Esophagus squamous epithelium (tissue), 5 donors: ENCODE measurements around the gene CHAF1A. TPM values are rescaled to one million over a fixed set of nuclear protein-coding genes. Genes with fewer than 3 reads are reported as not detected.

Source experiments
- DNase-seq: peaks from one replicate; lab custom pipeline; 2025; lab: John Stamatoyannopoulos, UW
- H3K27ac ChIP-seq, 4 donors: fragments of 200-600 bp; sonication (generic); one replicate each; pipeline ENCODE4 v1.5.1; 2016 to 2019; ENCODE audit warnings: mild to moderate bottlenecking in 1 of 4
- H3K27me3 ChIP-seq, 4 donors: fragments of 200-600 bp; sonication (generic); 1 replicate in 3 of 4; 2 replicates in 1 of 4; pipeline versions ENCODE4 v1.5.1 to v1.6.0; 2017 to 2021; ENCODE audit warnings: antibody characterized with exemption in 1 of 4
- H3K36me3 ChIP-seq, 3 donors: fragments of 200-600 bp; sonication (generic); one replicate each; pipeline ENCODE4 v1.5.1; 2016 to 2019
- H3K4me1 ChIP-seq, 3 donors: fragments of 200-600 bp; sonication (generic); one replicate each; pipeline ENCODE4 v1.5.1; 2017 to 2019
- H3K4me3 ChIP-seq, 4 donors: fragments of 200-600 bp; sonication (generic); 1 replicate in 3 of 4; 2 replicates in 1 of 4; pipeline ENCODE4 v1.5.1; 2016 to 2019; ENCODE audit warnings: mild to moderate bottlenecking in 2 of 4, moderate library complexity in 1 of 4
- H3K9me3 ChIP-seq, 3 donors: fragments of 200-600 bp; sonication (generic); one replicate each; pipeline ENCODE4 v1.5.1; 2016 to 2019
- CTCF ChIP-seq, 6 experiments: fragments of 450-650 bp in 4 of 6; fragments of 200-600 bp in 2 of 6; sonication (generic) in 2 of 6; IDR thresholded peaks; one replicate each; pipeline ENCODE4 v1.5.1; 2016 to 2019; ENCODE audit warnings: antibody characterized with exemption in 6 of 6, mild to moderate bottlenecking in 4 of 6, moderate library complexity in 4 of 6
- POLR2A ChIP-seq, 4 donors: fragments of 450-650 bp; IDR thresholded peaks; one replicate each; pipeline ENCODE4 v1.6.1; 2017; ENCODE audit warnings: antibody characterized with exemption in 4 of 4, mild to moderate bottlenecking in 4 of 4, moderate library complexity in 3 of 4
- WGBS, 2 donors: methylation state at CpG; one replicate each; pipeline ENCODE4 v1.1.5; 2018; 5-methylcytosine and 5-hydroxymethylcytosine counted together
- intact Hi-C: fragments of 100-400 bp; cut with DNase I; formaldehyde crosslinking; loops from one replicate; pipeline ENCODE4 v1.15.0; 2022
- total RNA-seq, 4 donors: library from RNA; depleted of rRNA; stranded (reverse); fragments of >200 nt; gene quantifications; one replicate each; pipeline ENCODE4 v1.1.0, GENCODE V29; 2016
- donor health status: DM: yes; HTN: yes; CAD: no.

CHAF1A gene
- total RNA-seq, 4 donors from 2014 or later = 7.6 to 20.9 (median 11.9) TPM

DNA sequence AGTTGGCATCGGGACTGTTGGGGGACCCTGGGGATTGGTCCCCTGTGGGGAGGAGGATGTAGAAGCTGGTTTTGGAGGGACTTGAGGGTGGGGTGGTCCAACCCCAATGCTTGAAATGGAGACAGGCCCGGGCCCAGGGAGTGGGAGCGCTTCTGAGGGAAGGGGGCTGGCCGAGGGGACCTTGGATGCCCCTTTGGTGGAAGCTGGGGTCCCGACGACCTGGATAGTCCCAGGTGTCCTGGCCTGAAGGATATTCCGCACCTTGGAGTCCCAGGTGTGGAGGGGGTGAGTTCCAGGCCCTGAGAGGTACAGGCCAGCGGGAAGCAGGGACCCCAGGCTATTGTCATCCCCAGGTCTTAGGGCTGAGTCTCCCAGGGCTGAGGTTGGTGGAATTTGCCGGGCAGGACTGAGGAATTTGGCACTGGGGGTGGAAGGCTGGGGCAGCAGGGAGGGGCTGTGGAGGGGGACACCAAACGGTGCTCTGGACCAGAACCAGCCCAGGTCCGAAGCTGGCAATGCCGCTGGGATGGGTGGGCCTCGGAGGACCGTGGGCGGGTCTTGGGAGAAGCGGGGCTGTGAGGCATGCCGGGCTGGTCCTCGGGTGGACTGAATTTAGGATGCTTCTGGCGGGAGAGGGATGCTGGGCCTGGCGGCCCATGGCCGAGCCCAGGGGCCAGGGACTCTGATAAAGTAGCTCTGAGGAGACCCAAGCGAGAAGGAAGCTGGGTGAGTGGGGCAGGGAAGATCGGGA lies 71.5 kb downstream of the CHAF1A start:
- TF ChIP-seq POLR2A (IDR thresholded peaks at IDR 0.05) (no peak), CTCF (IDR thresholded peaks at IDR 0.05) (no peak)
- peaks cover 23 to 37% (median 25%) of the 10 kb centered on the region in 3 donors for H3K4me1 ChIP-seq
- H3K9me3 ChIP-seq = no peaks in the 10 kb centered on the region
- intact Hi-C loops = no loop called here
- 22 to 41% methylated on average over 15 to 16 of the region's 23 CpGs for WGBS, 2 donors
- DNase-seq = no peak
- peak overlapping the region in 1 of 4 donors; percentile 17 for H3K27ac ChIP-seq
- peaks cover 14 to 40% (median 15%) of the 10 kb centered on the region in 3 donors for H3K36me3 ChIP-seq
- H3K4me3 ChIP-seq = peak overlapping the region in 3 of 4 donors; percentile 1 to 93 (median 88)
- no peaks in the 10 kb centered on the region for H3K27me3 ChIP-seq

GRCh38 chr19:4474514-4475022 lies 72.1 kb downstream of the CHAF1A start:
- Histone ChIP-seq H3K4me3 (peak overlapping the region in 3 of 4 donors; percentile 1 to 93 (median 88)), H3K4me1 (peaks cover 23 to 37% (median 25%) of the 10 kb centered on the region in 3 donors), H3K36me3 (peaks cover 14 to 46% (median 15%) of the 10 kb centered on the region in 3 donors), H3K27ac (peak overlapping the region in 1 of 4 donors; percentile 17), H3K27me3 (no peaks in the 10 kb centered on the region), H3K9me3 (no peaks in the 10 kb centered on the region)
- intact Hi-C loops = no loop called here
- 28 to 36% methylated on average over 5 to 6 of the region's 13 CpGs for WGBS, 2 donors
- TF ChIP-seq POLR2A (IDR thresholded peaks at IDR 0.05) (no peak), CTCF (IDR thresholded peaks at IDR 0.05) (no peak)
- no peak for DNase-seq

- intact Hi-C loops = no loop called here
Observed at GRCh38 chr19:4477034-4477801, 74.8 kb downstream of the CHAF1A start.

GRCh38 chr19:4482721-4483364 lies 80.4 kb downstream of the CHAF1A start:
- TF ChIP-seq CTCF (IDR thresholded peaks at IDR 0.05) = no peak
- TF ChIP-seq POLR2A (IDR thresholded peaks at IDR 0.05) = no peak
- 90 to 92% methylated on average over 25 to 28 of the region's 35 CpGs for WGBS, 2 donors
- no peak for DNase-seq
- Histone ChIP-seq H3K27ac (no peak overlapping the region), H3K27me3 (no peaks in the 10 kb centered on the region), H3K9me3 (no peaks in the 10 kb centered on the region), H3K4me3 (no peak overlapping the region), H3K4me1 (no peaks in the 10 kb centered on the region), H3K36me3 (peaks cover 3 to 82% (median 8%) of the 10 kb centered on the region in 3 donors)
- intact Hi-C loops = no loop called here

More at GRCh38 chr19:4477034-4477801, 74.8 kb downstream of the CHAF1A start:
- Histone ChIP-seq H3K4me3 (no peak overlapping the region), H3K9me3 (no peaks in the 10 kb centered on the region), H3K27ac (no peak overlapping the region), H3K36me3 (peaks cover 15 to 67% (median 15%) of the 10 kb centered on the region in 3 donors), H3K27me3 (no peaks in the 10 kb centered on the region), H3K4me1 (peaks cover 19 to 29% (median 21%) of the 10 kb centered on the region in 3 donors)
- WGBS, 2 donors = 80 to 85% methylated on average over 7 to 14 of the region's 16 CpGs
- no peak for TF ChIP-seq CTCF (IDR thresholded peaks at IDR 0.05)
- TF ChIP-seq POLR2A (IDR thresholded peaks at IDR 0.05) = no peak
- no peak for DNase-seq
